Measurements from ENCODE around the gene ERCC8.

The ERCC8 gene

GRCh38 chr5:60960591-60960990, 15.7 kb upstream of the ERCC8 start:
- Histone ChIP-seq H3K9ac (ENCODE audit: low read depth, low read length) (no peak overlapping the region), H3K4me1 (ENCODE audit: control insufficient read depth, insufficient read depth, low read length) (no peaks in the 10 kb centered on the region), H3K4me3 (ENCODE audit: low read length) (no peak overlapping the region), H3K4me2 (ENCODE audit: low read length) (no peak overlapping the region), H3K9me3 (replicated peaks; ENCODE audit: low read length) (no peaks in the 10 kb centered on the region), H3K27me3 (ENCODE audit: control insufficient read depth, insufficient read depth, low read length) (no peaks in the 10 kb centered on the region), H3K36me3 (ENCODE audit: insufficient read depth, low read length) (no peaks in the 10 kb centered on the region)

DNA sequence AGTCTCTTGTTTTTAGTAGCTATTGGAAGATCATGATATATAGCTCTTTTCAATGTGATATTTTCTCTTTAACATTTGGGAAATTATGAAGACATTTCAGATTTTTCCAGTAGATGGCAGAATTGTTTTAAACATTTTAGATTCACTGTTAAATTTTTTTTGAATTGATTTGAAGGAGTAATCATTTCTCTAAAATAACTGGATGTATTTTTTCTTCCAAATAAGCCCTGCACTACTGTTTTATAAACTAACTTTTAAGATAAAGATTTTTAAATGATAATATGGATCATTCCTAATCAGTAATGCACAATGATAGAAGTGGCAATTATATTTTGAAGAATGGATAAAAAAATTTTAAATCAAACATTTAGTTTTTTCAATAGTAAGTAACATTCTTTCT, 14.3 kb upstream of the ERCC8 start:
- Histone ChIP-seq H3K9ac (ENCODE audit: low read depth, low read length) (no peak overlapping the region), H3K4me3 (ENCODE audit: low read length) (no peak overlapping the region), H3K36me3 (ENCODE audit: insufficient read depth, low read length) (no peaks in the 10 kb centered on the region), H3K4me1 (ENCODE audit: control insufficient read depth, insufficient read depth, low read length) (no peaks in the 10 kb centered on the region), H3K27me3 (ENCODE audit: control insufficient read depth, insufficient read depth, low read length) (no peaks in the 10 kb centered on the region), H3K4me2 (ENCODE audit: low read length) (no peak overlapping the region), H3K9me3 (replicated peaks; ENCODE audit: low read length) (no peaks in the 10 kb centered on the region)

- H3K9ac ChIP-seq (ENCODE audit: low read depth, low read length) = no peak overlapping the region
- no peak overlapping the region for H3K4me3 ChIP-seq (ENCODE audit: low read length)
- no peaks in the 10 kb centered on the region for H3K27me3 ChIP-seq (ENCODE audit: control insufficient read depth, insufficient read depth, low read length)
- no peaks in the 10 kb centered on the region for H3K9me3 ChIP-seq (replicated peaks; ENCODE audit: low read length)
- no peak overlapping the region for H3K4me2 ChIP-seq (ENCODE audit: low read length)
- H3K4me1 ChIP-seq (ENCODE audit: control insufficient read depth, insufficient read depth, low read length) = no peaks in the 10 kb centered on the region
- no peaks in the 10 kb centered on the region for H3K36me3 ChIP-seq (ENCODE audit: insufficient read depth, low read length)
These were observed 13.8 kb upstream of the ERCC8 start for GRCh38 chr5:60958712-60959111.

- Histone ChIP-seq H3K4me3 (ENCODE audit: low read length) (no peak overlapping the region), H3K36me3 (ENCODE audit: insufficient read depth, low read length) (no peaks in the 10 kb centered on the region), H3K4me2 (ENCODE audit: low read length) (no peak overlapping the region), H3K4me1 (ENCODE audit: control insufficient read depth, insufficient read depth, low read length) (no peaks in the 10 kb centered on the region), H3K9ac (ENCODE audit: low read depth, low read length) (no peak overlapping the region), H3K9me3 (replicated peaks; ENCODE audit: low read length) (no peaks in the 10 kb centered on the region), H3K27me3 (ENCODE audit: control insufficient read depth, insufficient read depth, low read length) (no peaks in the 10 kb centered on the region)
These were observed 13.2 kb upstream of the ERCC8 start for GRCh38 chr5:60958088-60958487.

DNA sequence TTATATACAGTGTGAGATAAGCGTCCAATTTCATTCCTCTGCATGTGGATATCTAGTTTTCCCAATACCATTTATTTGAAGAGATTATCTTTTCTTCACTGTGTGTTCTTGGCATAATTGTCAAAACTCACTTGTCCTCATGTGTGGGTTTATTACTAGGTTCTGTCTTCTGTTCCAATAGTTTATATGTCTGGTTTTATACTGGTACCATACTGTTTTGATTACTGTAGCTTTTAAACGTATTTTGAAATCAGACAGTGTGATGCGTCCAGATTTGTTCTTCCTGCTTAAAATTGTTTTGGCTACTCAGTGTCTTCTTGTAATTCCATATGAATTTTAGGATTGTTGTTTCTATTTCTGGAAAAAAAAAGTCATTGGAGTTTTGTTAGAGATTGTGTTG, 10.4 kb upstream of the ERCC8 start:
- H3K9ac ChIP-seq (ENCODE audit: low read depth, low read length) = no peak overlapping the region
- H3K36me3 ChIP-seq (ENCODE audit: insufficient read depth, low read length) = no peaks in the 10 kb centered on the region
- no peak overlapping the region for H3K4me2 ChIP-seq (ENCODE audit: low read length)
- no peak overlapping the region for H3K4me3 ChIP-seq (ENCODE audit: low read length)
- no peaks in the 10 kb centered on the region for H3K4me1 ChIP-seq (ENCODE audit: control insufficient read depth, insufficient read depth, low read length)
- no peaks in the 10 kb centered on the region for H3K9me3 ChIP-seq (replicated peaks; ENCODE audit: low read length)
- no peaks in the 10 kb centered on the region for H3K27me3 ChIP-seq (ENCODE audit: control insufficient read depth, insufficient read depth, low read length)

DNA sequence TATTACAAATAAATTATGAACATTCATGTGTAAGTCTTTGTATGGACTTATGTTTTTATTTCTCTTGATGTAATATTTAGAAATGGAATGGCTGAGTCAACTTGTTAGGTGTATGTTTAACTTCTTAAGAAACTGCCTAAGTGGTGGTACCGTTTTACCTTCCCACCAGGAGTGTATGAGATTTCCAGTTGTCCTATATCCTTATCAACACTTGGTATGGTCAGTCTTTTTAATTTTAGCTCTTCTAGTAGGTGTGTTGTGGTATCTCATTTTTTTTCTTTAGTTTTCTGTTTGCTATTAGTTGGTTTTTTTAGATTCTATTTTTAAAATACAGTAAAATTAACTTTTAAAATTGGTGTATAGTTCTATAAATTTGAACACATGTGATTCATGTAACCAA, 3.9 kb upstream of the ERCC8 start:
- H3K27me3 ChIP-seq (ENCODE audit: control insufficient read depth, insufficient read depth, low read length) = no peaks in the 10 kb centered on the region
- H3K9me3 ChIP-seq (replicated peaks; ENCODE audit: low read length) = no peaks in the 10 kb centered on the region
- H3K9ac ChIP-seq (ENCODE audit: low read depth, low read length) = no peak overlapping the region
- no peak overlapping the region for H3K4me2 ChIP-seq (ENCODE audit: low read length)
- H3K36me3 ChIP-seq (ENCODE audit: insufficient read depth, low read length) = no peaks in the 10 kb centered on the region
- peaks cover 16% of the 10 kb centered on the region for H3K4me1 ChIP-seq (ENCODE audit: control insufficient read depth, insufficient read depth, low read length)
- no peak overlapping the region for H3K4me3 ChIP-seq (ENCODE audit: low read length)

DNA sequence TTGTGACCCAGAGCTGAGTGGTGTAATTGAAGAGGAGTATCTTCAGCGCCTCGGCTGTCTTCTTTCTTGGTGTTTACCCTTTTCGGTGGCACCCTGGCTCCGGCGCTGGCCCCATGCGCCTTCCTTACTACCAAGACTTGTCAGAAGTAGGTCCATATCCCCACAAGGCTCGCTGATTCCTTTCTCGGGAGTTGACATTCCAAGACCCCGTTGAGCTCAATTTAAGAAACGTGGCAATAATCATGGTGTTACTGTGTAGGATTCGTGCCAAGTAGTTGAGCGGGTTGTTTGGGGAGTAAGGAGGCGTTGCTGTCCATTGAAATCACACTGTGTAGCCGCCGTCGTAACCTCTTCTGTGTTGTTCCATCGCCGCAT, 930 bp upstream of the ERCC8 start:
- peak overlapping the region; percentile 88 for H3K4me3 ChIP-seq (ENCODE audit: low read length)
- peaks cover 24% of the 10 kb centered on the region for H3K4me1 ChIP-seq (ENCODE audit: control insufficient read depth, insufficient read depth, low read length)
- H3K4me2 ChIP-seq (ENCODE audit: low read length) = peak overlapping the region; percentile 94
- H3K36me3 ChIP-seq (ENCODE audit: insufficient read depth, low read length) = no peaks in the 10 kb centered on the region
- H3K9me3 ChIP-seq (replicated peaks; ENCODE audit: low read length) = no peaks in the 10 kb centered on the region
- peak overlapping the region; percentile 86 for H3K9ac ChIP-seq (ENCODE audit: low read depth, low read length)
- H3K27me3 ChIP-seq (ENCODE audit: control insufficient read depth, insufficient read depth, low read length) = no peaks in the 10 kb centered on the region

- H3K4me3 ChIP-seq (ENCODE audit: low read length) = peak overlapping the region; percentile 88
- H3K4me2 ChIP-seq (ENCODE audit: low read length) = peak overlapping the region; percentile 94
- no peaks in the 10 kb centered on the region for H3K27me3 ChIP-seq (ENCODE audit: control insufficient read depth, insufficient read depth, low read length)
- H3K9me3 ChIP-seq (replicated peaks; ENCODE audit: low read length) = no peaks in the 10 kb centered on the region
- no peaks in the 10 kb centered on the region for H3K36me3 ChIP-seq (ENCODE audit: insufficient read depth, low read length)
- H3K9ac ChIP-seq (ENCODE audit: low read depth, low read length) = no peak overlapping the region
- H3K4me1 ChIP-seq (ENCODE audit: control insufficient read depth, insufficient read depth, low read length) = peaks cover 24% of the 10 kb centered on the region
These were observed 1.2 kb downstream of the ERCC8 start for GRCh38 chr5:60943624-60944023.

DNA sequence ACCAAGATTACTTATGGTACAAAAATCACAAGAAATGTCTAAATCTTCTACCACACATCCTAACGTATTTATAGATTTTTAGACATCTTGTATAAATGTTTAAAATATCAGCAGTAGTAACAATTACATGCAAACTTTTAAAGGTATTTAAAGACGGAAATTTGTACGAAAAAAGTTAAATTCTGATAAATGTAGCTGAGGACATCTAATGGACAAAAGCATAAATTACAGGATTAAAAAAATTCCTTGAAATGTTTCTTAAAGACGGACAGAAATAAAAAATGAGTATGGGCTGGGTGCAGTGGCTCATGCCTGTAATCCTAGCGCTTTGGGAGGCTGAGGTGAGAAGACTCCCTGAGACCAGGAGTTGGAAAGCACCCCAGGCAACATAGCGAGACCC, 15.8 kb downstream of the ERCC8 start:
- Histone ChIP-seq H3K4me1 (ENCODE audit: control insufficient read depth, insufficient read depth, low read length) (no peaks in the 10 kb centered on the region), H3K9me3 (replicated peaks; ENCODE audit: low read length) (no peaks in the 10 kb centered on the region), H3K4me3 (ENCODE audit: low read length) (no peak overlapping the region), H3K27me3 (ENCODE audit: control insufficient read depth, insufficient read depth, low read length) (no peaks in the 10 kb centered on the region), H3K36me3 (ENCODE audit: insufficient read depth, low read length) (peaks cover 3% of the 10 kb centered on the region), H3K4me2 (ENCODE audit: low read length) (no peak overlapping the region), H3K9ac (ENCODE audit: low read depth, low read length) (no peak overlapping the region)

DNA sequence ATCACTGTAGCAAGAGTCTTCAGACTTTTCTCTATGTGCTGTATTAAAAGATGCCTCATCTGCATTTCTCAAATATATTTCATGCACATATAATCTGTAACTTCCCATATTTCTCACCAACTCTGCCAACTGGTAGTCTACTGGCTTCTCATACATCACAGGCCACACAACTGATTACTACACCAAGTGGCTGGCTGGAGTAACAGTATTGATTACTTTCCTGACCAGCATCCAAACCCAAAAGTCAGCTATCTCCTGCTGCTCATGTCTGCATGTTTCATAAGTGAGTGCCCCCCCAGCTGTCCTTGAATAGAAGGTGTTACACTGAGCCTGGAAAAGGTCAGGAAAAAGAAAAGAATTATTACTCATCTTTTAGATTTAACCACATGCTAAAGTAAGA, 17.4 kb downstream of the ERCC8 start:
- Histone ChIP-seq H3K9me3 (replicated peaks; ENCODE audit: low read length) (no peaks in the 10 kb centered on the region), H3K4me2 (ENCODE audit: low read length) (no peak overlapping the region), H3K4me1 (ENCODE audit: control insufficient read depth, insufficient read depth, low read length) (no peaks in the 10 kb centered on the region), H3K36me3 (ENCODE audit: insufficient read depth, low read length) (peaks cover 3% of the 10 kb centered on the region), H3K9ac (ENCODE audit: low read depth, low read length) (no peak overlapping the region), H3K4me3 (ENCODE audit: low read length) (no peak overlapping the region), H3K27me3 (ENCODE audit: control insufficient read depth, insufficient read depth, low read length) (no peaks in the 10 kb centered on the region)

- no peaks in the 10 kb centered on the region for H3K27me3 ChIP-seq (ENCODE audit: control insufficient read depth, insufficient read depth, low read length)
- H3K4me2 ChIP-seq (ENCODE audit: low read length) = no peak overlapping the region
- H3K36me3 ChIP-seq (ENCODE audit: insufficient read depth, low read length) = peaks cover 15% of the 10 kb centered on the region
- H3K4me3 ChIP-seq (ENCODE audit: low read length) = no peak overlapping the region
- peaks cover 9% of the 10 kb centered on the region for H3K4me1 ChIP-seq (ENCODE audit: control insufficient read depth, insufficient read depth, low read length)
- no peaks in the 10 kb centered on the region for H3K9me3 ChIP-seq (replicated peaks; ENCODE audit: low read length)
- H3K9ac ChIP-seq (ENCODE audit: low read depth, low read length) = no peak overlapping the region
These were observed 26.4 kb downstream of the ERCC8 start for GRCh38 chr5:60918466-60918865.

GRCh38 chr5:60916646-60917045, 28.2 kb downstream of the ERCC8 start:
- Histone ChIP-seq H3K4me3 (ENCODE audit: low read length) (no peak overlapping the region), H3K36me3 (ENCODE audit: insufficient read depth, low read length) (peaks cover 15% of the 10 kb centered on the region), H3K4me2 (ENCODE audit: low read length) (no peak overlapping the region), H3K27me3 (ENCODE audit: control insufficient read depth, insufficient read depth, low read length) (no peaks in the 10 kb centered on the region), H3K9me3 (replicated peaks; ENCODE audit: low read length) (no peaks in the 10 kb centered on the region), H3K4me1 (ENCODE audit: control insufficient read depth, insufficient read depth, low read length) (peaks cover 9% of the 10 kb centered on the region), H3K9ac (ENCODE audit: low read depth, low read length) (no peak overlapping the region)
